H9 (cell line): Measurements from ENCODE around the gene MCF2L. TPM values are rescaled to one million over a fixed set of nuclear protein-coding genes. Genes with fewer than 3 reads are reported as not detected.

Experiments
- DNase-seq: peaks from one replicate; pipeline ENCODE4 v3.0.0-alpha.2; 2017
- H2AFZ ChIP-seq: one replicate; pipeline ENCODE4 v1.6.1; 2013; ENCODE audit warnings: mild to moderate bottlenecking, low read length, control low read depth, moderate library complexity
- H2AK5ac ChIP-seq: 2 replicates; pipeline ENCODE4 v1.6.1; 2013; ENCODE audit warnings: low read length, control low read depth, mixed read lengths; ENCODE audit not compliant: insufficient read length
- H2BK120ac ChIP-seq: one replicate; pipeline ENCODE4 v1.6.1; 2013; ENCODE audit warnings: low read depth, mild to moderate bottlenecking, low read length, control low read depth, inconsistent platforms; ENCODE audit not compliant: poor library complexity, severe bottlenecking
- H2BK12ac ChIP-seq: 2 replicates; pipeline ENCODE4 v1.6.1; 2013; ENCODE audit warnings: low read length, control low read depth, mixed read lengths, low read depth; ENCODE audit not compliant: insufficient read length
- H2BK15ac ChIP-seq: 2 replicates; pipeline ENCODE4 v1.6.1; 2013; ENCODE audit warnings: low read depth, low read length, control low read depth
- H2BK20ac ChIP-seq: one replicate; pipeline ENCODE4 v1.6.1; 2013; ENCODE audit warnings: low read depth, mild to moderate bottlenecking, low read length, control low read depth, inconsistent platforms; ENCODE audit not compliant: poor library complexity, severe bottlenecking
- H2BK5ac ChIP-seq: 2 replicates; pipeline ENCODE4 v1.6.1; 2013; ENCODE audit warnings: low read length, control low read depth, mixed read lengths; ENCODE audit not compliant: insufficient read length
- H3K14ac ChIP-seq: 2 replicates; pipeline ENCODE4 v1.6.1; 2013; ENCODE audit warnings: low read length, control low read depth; ENCODE audit not compliant: insufficient read depth
- H3K18ac ChIP-seq: 2 replicates; pipeline ENCODE4 v1.6.1; 2013; ENCODE audit warnings: low read depth, mild to moderate bottlenecking, mixed read lengths, low read length, control low read depth; ENCODE audit not compliant: insufficient read length
- H3K23ac ChIP-seq: 2 replicates; pipeline ENCODE4 v1.6.1; 2013; ENCODE audit warnings: low read length, control low read depth, mixed read lengths, low read depth; ENCODE audit not compliant: insufficient read length
- H3K23me2 ChIP-seq: 2 replicates; pipeline ENCODE4 v1.6.1; 2013; ENCODE audit warnings: low read depth, mild to moderate bottlenecking, mixed read lengths, low read length, control low read depth; ENCODE audit not compliant: insufficient read length, poor library complexity, severe bottlenecking
- H3K27ac ChIP-seq: 2 replicates; pipeline ENCODE4 v1.5.1; 2013; ENCODE audit warnings: low read length, control low read depth, mixed read lengths, low read depth; ENCODE audit not compliant: insufficient read length
- H3K27me3 ChIP-seq: 2 replicates; pipeline ENCODE4 v1.6.1; 2013; ENCODE audit warnings: low read length, control low read depth, inconsistent platforms; ENCODE audit not compliant: insufficient read depth
- H3K4ac ChIP-seq: 2 replicates; pipeline ENCODE4 v1.6.1; 2013; ENCODE audit warnings: low read depth, mild to moderate bottlenecking, control low read depth, inconsistent platforms, low read length, moderate library complexity
- H3K4me1 ChIP-seq: 2 replicates; pipeline ENCODE4 v1.6.1; 2013; ENCODE audit warnings: low read length, control low read depth, inconsistent platforms; ENCODE audit not compliant: insufficient read depth
- H3K4me2 ChIP-seq: 2 replicates; pipeline ENCODE4 v1.6.1; 2013; ENCODE audit warnings: low read length, control low read depth, mixed read lengths; ENCODE audit not compliant: insufficient read length, insufficient read depth
- H3K56ac ChIP-seq: 2 replicates; pipeline ENCODE4 v1.6.1; 2013; ENCODE audit warnings: low read depth, mild to moderate bottlenecking, mixed read lengths, low read length, control low read depth; ENCODE audit not compliant: insufficient read length
- H3K79me1 ChIP-seq: 2 replicates; pipeline ENCODE4 v1.6.1; 2013; ENCODE audit warnings: low read depth, mild to moderate bottlenecking, moderate library complexity, low read length, control low read depth, inconsistent platforms; ENCODE audit not compliant: insufficient read depth, poor library complexity, severe bottlenecking
- H3K79me2 ChIP-seq: 2 replicates; pipeline ENCODE4 v1.6.1; 2013; ENCODE audit warnings: low read length, control low read depth, inconsistent platforms; ENCODE audit not compliant: insufficient read depth
- H3K9ac ChIP-seq: 2 replicates; pipeline ENCODE4 v1.6.1; 2013; ENCODE audit warnings: low read length, control low read depth, mixed read lengths; ENCODE audit not compliant: insufficient read length; ENCODE audit errors: extremely low read depth
- H3K9me3 ChIP-seq: one replicate; pipeline ENCODE4 v1.6.1; 2013; ENCODE audit warnings: low read depth, low read length, inconsistent platforms; ENCODE audit not compliant: control insufficient read depth
- H3T11ph ChIP-seq: one replicate; pipeline ENCODE4 v1.6.1; 2013; ENCODE audit warnings: mild to moderate bottlenecking, low read length, control low read depth, inconsistent platforms
- H4K20me1 ChIP-seq: one replicate; pipeline ENCODE4 v1.6.1; 2013; ENCODE audit not compliant: control insufficient read depth, insufficient read length, insufficient read depth
- H4K5ac ChIP-seq: 2 replicates; pipeline ENCODE4 v1.6.1; 2013; ENCODE audit warnings: low read depth, mild to moderate bottlenecking, mixed read lengths, low read length, control low read depth; ENCODE audit not compliant: insufficient read length
- H4K8ac ChIP-seq: replicated peaks from 2 replicates; pipeline ENCODE4 v1.6.1; 2013; ENCODE audit warnings: low read length, control low read depth, mixed read lengths, low read depth; ENCODE audit not compliant: insufficient read length
- H4K91ac ChIP-seq: 2 replicates; pipeline ENCODE4 v1.6.1; 2013; ENCODE audit warnings: low read depth, mild to moderate bottlenecking, moderate library complexity, mixed read lengths, low read length, control low read depth; ENCODE audit not compliant: insufficient read length
- H3K27ac Mint-ChIP-seq, 3 experiments: 2 replicates in 2 of 3; 3 replicates in 1 of 3; pipeline ENCODE4 v1.8.0; 2020 to 2021; ENCODE audit warnings: mixed read lengths in 3 of 3, mild to moderate bottlenecking in 1 of 3, moderate library complexity in 1 of 3
- H3K27me3 Mint-ChIP-seq: 2 replicates; pipeline ENCODE4 v1.8.0; 2021; ENCODE audit warnings: low read depth, mild to moderate bottlenecking, moderate library complexity, mixed read lengths
- H3K36me3 Mint-ChIP-seq, 3 experiments: 2 replicates in 2 of 3; 3 replicates in 1 of 3; pipeline ENCODE4 v1.8.0; 2020 to 2021; ENCODE audit warnings: low read depth in 3 of 3, mixed read lengths in 3 of 3; ENCODE audit not compliant: insufficient read depth in 1 of 3
- H3K4me1 Mint-ChIP-seq, 2 experiments: 2 replicates each; pipeline ENCODE4 v1.8.0; 2020; ENCODE audit warnings: mixed read lengths in 2 of 2
- H3K4me3 Mint-ChIP-seq, 2 experiments: 2 replicates in 1 of 2; 3 replicates in 1 of 2; pipeline ENCODE4 v1.8.0; 2020 to 2021; ENCODE audit warnings: mild to moderate bottlenecking in 2 of 2, mixed read lengths in 2 of 2, moderate library complexity in 1 of 2
- H3K9me3 Mint-ChIP-seq, 2 experiments: 2 replicates in 1 of 2; 3 replicates in 1 of 2; pipeline ENCODE4 v1.8.0; 2020; ENCODE audit warnings: mild to moderate bottlenecking in 2 of 2, mixed read lengths in 2 of 2, moderate library complexity in 1 of 2
- WGBS: extraction: QIAGEN DNeasy Blood & Tissue Kit; methylation state at CpG from one replicate; pipeline ENCODE4 v1.1.7; 2013; ENCODE audit warnings: missing lambda C conversion rate, low lambda C conversion rate, mixed read lengths; ENCODE audit not compliant: insufficient read length; ENCODE audit errors: extremely low coverage; 5-methylcytosine and 5-hydroxymethylcytosine counted together
- total RNA-seq: library from RNA; stranded (reverse); gene quantifications from 2 replicates; pipeline ENCODE4 v1.2.1, GENCODE V29; 2021
- TF ChIP-seq, protein P1 (sequence below): fragments of 200-600 bp; sonication (generic); conservative IDR thresholded peaks from 3 replicates; pipeline ENCODE4 v1.8.0; 2021; ENCODE audit warnings: antibody characterized with exemption, mild to moderate bottlenecking

The MCF2L gene
- total RNA-seq, 1 experiment from 2014 or later, result 18.5 TPM

DNA sequence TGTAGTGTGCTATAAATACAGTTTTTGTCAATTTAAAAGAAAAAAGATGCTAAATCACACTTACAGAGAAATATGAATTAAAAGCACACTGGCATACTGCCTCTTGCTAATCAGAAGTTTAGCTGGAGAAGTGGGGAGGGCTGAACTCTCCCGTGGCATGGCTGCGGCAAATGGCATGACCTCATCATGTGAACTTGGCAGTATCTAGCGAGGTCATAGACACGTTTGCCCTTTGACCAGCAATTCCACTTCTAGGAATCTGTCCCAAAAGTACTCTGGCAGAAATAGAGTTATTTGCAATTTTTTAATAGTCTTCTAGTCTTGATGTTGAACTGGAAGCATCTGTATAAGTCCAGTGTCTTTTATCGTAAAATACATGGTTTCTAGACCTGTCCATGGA, 42.0 kb upstream of the MCF2L start:
- TF ChIP-seq, protein P1, sequence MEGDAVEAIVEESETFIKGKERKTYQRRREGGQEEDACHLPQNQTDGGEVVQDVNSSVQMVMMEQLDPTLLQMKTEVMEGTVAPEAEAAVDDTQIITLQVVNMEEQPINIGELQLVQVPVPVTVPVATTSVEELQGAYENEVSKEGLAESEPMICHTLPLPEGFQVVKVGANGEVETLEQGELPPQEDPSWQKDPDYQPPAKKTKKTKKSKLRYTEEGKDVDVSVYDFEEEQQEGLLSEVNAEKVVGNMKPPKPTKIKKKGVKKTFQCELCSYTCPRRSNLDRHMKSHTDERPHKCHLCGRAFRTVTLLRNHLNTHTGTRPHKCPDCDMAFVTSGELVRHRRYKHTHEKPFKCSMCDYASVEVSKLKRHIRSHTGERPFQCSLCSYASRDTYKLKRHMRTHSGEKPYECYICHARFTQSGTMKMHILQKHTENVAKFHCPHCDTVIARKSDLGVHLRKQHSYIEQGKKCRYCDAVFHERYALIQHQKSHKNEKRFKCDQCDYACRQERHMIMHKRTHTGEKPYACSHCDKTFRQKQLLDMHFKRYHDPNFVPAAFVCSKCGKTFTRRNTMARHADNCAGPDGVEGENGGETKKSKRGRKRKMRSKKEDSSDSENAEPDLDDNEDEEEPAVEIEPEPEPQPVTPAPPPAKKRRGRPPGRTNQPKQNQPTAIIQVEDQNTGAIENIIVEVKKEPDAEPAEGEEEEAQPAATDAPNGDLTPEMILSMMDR, result no peak
- Mint-ChIP-seq H3K4me1 (peaks cover 14 to 18% of the 10 kb centered on the region in 2 experiments), H3K27me3 (peaks cover 3% of the 10 kb centered on the region), H3K27ac (no peak overlapping the region), H3K4me3 (no peak overlapping the region), H3K9me3 (peaks cover 7 to 10% of the 10 kb centered on the region in 2 experiments; a peak in 4 of 5 replicates), H3K36me3 (peaks cover 9 to 15% (median 11%) of the 10 kb centered on the region in 3 experiments; a peak in 6 of 7 replicates)
- Histone ChIP-seq H3K56ac (no peak overlapping the region), H2BK5ac (no peak overlapping the region), H2BK15ac (no peak overlapping the region), H2BK12ac (no peak overlapping the region), H3K9ac (no peak overlapping the region), H4K91ac (no peak overlapping the region), H3K27me3 (no peaks in the 10 kb centered on the region), H3K27ac (no peak overlapping the region), H4K8ac (no peak overlapping the region), H2AK5ac (no peak overlapping the region), H3K23me2 (no peaks in the 10 kb centered on the region), H2BK120ac (no peak overlapping the region), H2AFZ (no peak overlapping the region), H3K4ac (no peak overlapping the region), H3K23ac (no peak overlapping the region), H3K79me2 (no peaks in the 10 kb centered on the region), H3K4me2 (no peak overlapping the region), H2BK20ac (no peak overlapping the region), H3K79me1 (no peaks in the 10 kb centered on the region), H3K4me1 (no peaks in the 10 kb centered on the region; the same call in 1 of the 2 replicates), H3K14ac (no peak overlapping the region), H3T11ph (no peak overlapping the region), H4K20me1 (no peaks in the 10 kb centered on the region), H3K9me3 (no peaks in the 10 kb centered on the region), H4K5ac (no peak overlapping the region), H3K18ac (no peak overlapping the region)
- no CpG with 5 or more reads among the region's 5 CpGs for WGBS
- no peak for DNase-seq
